Stimulated activated CD4-positive, alpha-beta T cell treated with anti-CD3 and anti-CD28 coated beads, Interleukin-1b, Interleukin-23, amount 100 ng/mL, for 48 hours (primary cell): ENCODE data around the gene TPK1.
"Not testable (repeated sequence)": the region's sequence is repeated elsewhere in the genome, so short reads cannot be mapped to it uniquely, and the experiment has no call there.

ENCODE experiments used
- DNase-seq: peaks from one replicate; pipeline ENCODE4 v3.0.0-alpha.2; 2020

Gene TPK1

GRCh38 chr7:144821067-144821466 is 14.8 kb downstream of the TPK1 start:
- peak; percentile 36 for DNase-seq

- no peak for DNase-seq
Observed at GRCh38 chr7:144820552-144820951, 15.3 kb downstream of the TPK1 start.

- DNase-seq, result no peak
Observed at GRCh38 chr7:144819566-144819965, 16.3 kb downstream of the TPK1 start.

- DNase-seq, result peak; percentile 50
Observed at GRCh38 chr7:144818511-144818910, 17.3 kb downstream of the TPK1 start.

GRCh38 chr7:144817001-144817400 is 18.9 kb downstream of the TPK1 start:
- no peak for DNase-seq

- DNase-seq, result no peak
Observed at GRCh38 chr7:144814299-144814698, 21.6 kb downstream of the TPK1 start.

- DNase-seq, result peak; percentile 41
Observed at GRCh38 chr7:144812379-144813283, 23.2 kb downstream of the TPK1 start.

- no peak for DNase-seq
Observed at GRCh38 chr7:144805627-144806239, 30.1 kb downstream of the TPK1 start.

- DNase-seq, result not testable (repeated sequence)
Observed at GRCh38 chr7:144800678-144801436, 35.0 kb downstream of the TPK1 start.

GRCh38 chr7:144796919-144797318 is 38.9 kb downstream of the TPK1 start:
- DNase-seq, result no peak

- no peak for DNase-seq
Observed at GRCh38 chr7:144792050-144792449, 43.8 kb downstream of the TPK1 start.

GRCh38 chr7:144791488-144791887 is 44.4 kb downstream of the TPK1 start:
- DNase-seq, result no peak

- DNase-seq, result no peak
Observed at GRCh38 chr7:144787127-144787526, 48.7 kb downstream of the TPK1 start.

- DNase-seq, result no peak
Observed at GRCh38 chr7:144786522-144786921, 49.3 kb downstream of the TPK1 start.

GRCh38 chr7:144786079-144786478 is 49.8 kb downstream of the TPK1 start:
- no peak for DNase-seq

GRCh38 chr7:144785521-144785920 is 50.3 kb downstream of the TPK1 start:
- no peak for DNase-seq

GRCh38 chr7:144784943-144785342 is 50.9 kb downstream of the TPK1 start:
- DNase-seq, result no peak

- no peak for DNase-seq
Observed at GRCh38 chr7:144784441-144784840, 51.4 kb downstream of the TPK1 start.

GRCh38 chr7:144782883-144783282 is 53.0 kb downstream of the TPK1 start:
- DNase-seq, result no peak

- DNase-seq, result no peak
Observed at GRCh38 chr7:144780071-144780608, 55.7 kb downstream of the TPK1 start.

- DNase-seq, result not testable (repeated sequence)
Observed at GRCh38 chr7:144777889-144778288, 58.0 kb downstream of the TPK1 start.

- no peak for DNase-seq
Observed at GRCh38 chr7:144777005-144777839, 58.6 kb downstream of the TPK1 start.
